ENCODE data around the gene CASZ1.

DNA sequence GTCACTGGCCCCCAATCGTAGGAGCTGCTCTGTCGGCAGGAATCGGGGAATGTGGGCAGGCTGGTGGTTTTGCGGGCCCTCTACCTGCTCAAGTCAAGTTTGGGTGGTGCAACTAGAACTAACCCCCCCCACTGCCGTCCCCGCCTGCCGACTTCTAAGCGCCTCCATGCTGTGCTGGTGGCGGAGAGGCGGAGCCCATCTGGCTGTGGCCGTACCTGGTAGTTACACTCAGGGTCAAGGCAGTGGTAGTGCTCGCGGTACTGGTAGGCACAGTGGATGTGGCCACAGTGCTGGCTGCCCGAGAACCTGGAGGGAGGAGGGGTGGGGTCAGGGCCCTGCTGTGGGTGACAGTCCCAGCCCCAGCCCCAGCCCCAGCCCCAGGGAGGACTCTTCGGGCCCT lies 140.0 kb downstream of the CASZ1 start:
- TF ChIP-seq, protein P1, sequence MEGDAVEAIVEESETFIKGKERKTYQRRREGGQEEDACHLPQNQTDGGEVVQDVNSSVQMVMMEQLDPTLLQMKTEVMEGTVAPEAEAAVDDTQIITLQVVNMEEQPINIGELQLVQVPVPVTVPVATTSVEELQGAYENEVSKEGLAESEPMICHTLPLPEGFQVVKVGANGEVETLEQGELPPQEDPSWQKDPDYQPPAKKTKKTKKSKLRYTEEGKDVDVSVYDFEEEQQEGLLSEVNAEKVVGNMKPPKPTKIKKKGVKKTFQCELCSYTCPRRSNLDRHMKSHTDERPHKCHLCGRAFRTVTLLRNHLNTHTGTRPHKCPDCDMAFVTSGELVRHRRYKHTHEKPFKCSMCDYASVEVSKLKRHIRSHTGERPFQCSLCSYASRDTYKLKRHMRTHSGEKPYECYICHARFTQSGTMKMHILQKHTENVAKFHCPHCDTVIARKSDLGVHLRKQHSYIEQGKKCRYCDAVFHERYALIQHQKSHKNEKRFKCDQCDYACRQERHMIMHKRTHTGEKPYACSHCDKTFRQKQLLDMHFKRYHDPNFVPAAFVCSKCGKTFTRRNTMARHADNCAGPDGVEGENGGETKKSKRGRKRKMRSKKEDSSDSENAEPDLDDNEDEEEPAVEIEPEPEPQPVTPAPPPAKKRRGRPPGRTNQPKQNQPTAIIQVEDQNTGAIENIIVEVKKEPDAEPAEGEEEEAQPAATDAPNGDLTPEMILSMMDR (IDR thresholded peaks at IDR 0.05), result no peak
- TF ChIP-seq POLR2A (IDR thresholded peaks at IDR 0.05), result no peak

All from stomach (tissue), 4 donors.